OCI-M2 (cell line): Measurements from ENCODE around the gene PRPF6.

ENCODE experiments used
- DNase-seq: peaks from one replicate; lab custom pipeline; 2025; ENCODE audit not compliant: unreplicated experiment; lab: John Stamatoyannopoulos, UW

PRPF6 gene

GRCh38 chr20:64062596-64063388, 81.9 kb downstream of the PRPF6 start, which contains the start of gene TCEA2:
Gene TCEA2, plus strand, starts transcription at chr20:64063198. Its CDS starts 115 bp downstream, at chr20:64063313.
- DNase-seq, result no peak

GRCh38 chr20:64063389-64064144, 82.6 kb downstream of the PRPF6 start:
- no peak for DNase-seq

- no peak for DNase-seq
Observed at GRCh38 chr20:64064145-64064698, 83.3 kb downstream of the PRPF6 start.

- no peak for DNase-seq
Observed at GRCh38 chr20:64065062-64065973, 84.4 kb downstream of the PRPF6 start.

- no peak for DNase-seq
Observed at GRCh38 chr20:64065974-64066343, 85.0 kb downstream of the PRPF6 start.

GRCh38 chr20:64067005-64067632, 86.2 kb downstream of the PRPF6 start:
- no peak for DNase-seq

GRCh38 chr20:64067733-64068307, 86.9 kb downstream of the PRPF6 start:
- no peak for DNase-seq

- DNase-seq, result no peak
Observed at GRCh38 chr20:64068386-64069208, 87.7 kb downstream of the PRPF6 start.

GRCh38 chr20:64069209-64069613, 88.3 kb downstream of the PRPF6 start:
- no peak for DNase-seq

GRCh38 chr20:64069614-64070243, 88.8 kb downstream of the PRPF6 start:
- DNase-seq, result no peak

- no peak for DNase-seq
Observed at GRCh38 chr20:64070244-64070993, 89.5 kb downstream of the PRPF6 start.

- no peak for DNase-seq
Observed at GRCh38 chr20:64071341-64072332, 90.7 kb downstream of the PRPF6 start.

- DNase-seq, result no peak
Observed at GRCh38 chr20:64072498-64073063, 91.6 kb downstream of the PRPF6 start.

- no peak for DNase-seq
Observed at GRCh38 chr20:64073476-64074183, 92.7 kb downstream of the PRPF6 start.

- DNase-seq, result no peak
Observed at GRCh38 chr20:64074184-64074789, 93.4 kb downstream of the PRPF6 start.
